GM12878 (cell line): ENCODE results near the gene PGC. TPM values are rescaled to one million over a fixed set of nuclear protein-coding genes. Genes with fewer than 3 reads are reported as not detected.

Source experiments
- CBFB ChIP-seq: IDR thresholded peaks from 2 replicates; pipeline ENCODE4 v1.6.1; 2016; ENCODE audit warnings: antibody characterized with exemption, low read depth
- CBX3 ChIP-seq: fragments of 200-600 bp; sonication (generic); IDR thresholded peaks from 2 replicates; pipeline ENCODE4 v1.6.1; 2016; ENCODE audit warnings: low read depth, borderline replicate concordance
- CHD2 ChIP-seq: IDR thresholded peaks from 2 replicates; pipeline ENCODE4 v1.6.1; 2011; ENCODE audit warnings: low read depth, low read length, improper control_type of control experiment, borderline replicate concordance
- CTCF ChIP-seq, 3 experiments: IDR thresholded peaks in 2 of 3; conservative IDR thresholded peaks in 1 of 3; 2 replicates each; pipeline ENCODE4 v1.5.1; 2011; ENCODE audit warnings: low read depth in 3 of 3, low read length in 3 of 3, mild to moderate bottlenecking in 3 of 3, control low read depth in 2 of 3, moderate library complexity in 2 of 3, inconsistent platforms in 1 of 3, mixed read lengths in 1 of 3; ENCODE audit not compliant: control insufficient read depth in 2 of 3, insufficient read depth in 1 of 3; ENCODE audit errors: extremely low read depth in 1 of 3
- DPF2 ChIP-seq: fragments of 450-650 bp; IDR thresholded peaks from 2 replicates; pipeline ENCODE4 v1.6.1; 2017; ENCODE audit warnings: mild to moderate bottlenecking
- GATAD2B ChIP-seq: fragments of 450-650 bp; conservative IDR thresholded peaks from 2 replicates; pipeline ENCODE4 v1.6.1; 2017; ENCODE audit warnings: low read depth, mild to moderate bottlenecking, moderate library complexity
- IKZF1 ChIP-seq: fragments of 450-650 bp; conservative IDR thresholded peaks from 2 replicates; pipeline ENCODE4 v1.6.1; 2017; ENCODE audit warnings: antibody characterized with exemption, mild to moderate bottlenecking
- IRF5 ChIP-seq: fragments of 450-650 bp; IDR thresholded peaks from 2 replicates; pipeline ENCODE4 v1.6.1; 2017; ENCODE audit warnings: borderline replicate concordance
- NR2C2 ChIP-seq: IDR thresholded peaks from 2 replicates; pipeline ENCODE4 v1.6.1; 2011; ENCODE audit warnings: borderline replicate concordance, low read depth; ENCODE audit not compliant: control insufficient read depth, insufficient read length
- PBX3 ChIP-seq: IDR thresholded peaks from 2 replicates; pipeline ENCODE4 v1.6.1; 2011; ENCODE audit warnings: mild to moderate bottlenecking, low read depth, low read length, moderate library complexity; ENCODE audit not compliant: insufficient replicate concordance
- POU2F2 ChIP-seq: IDR thresholded peaks from 3 replicates; pipeline ENCODE4 v1.6.1; 2011; ENCODE audit warnings: low read depth, mild to moderate bottlenecking, low read length, borderline replicate concordance
- RAD21 ChIP-seq: IDR thresholded peaks from 2 replicates; pipeline ENCODE4 v1.6.1; 2011; ENCODE audit warnings: mild to moderate bottlenecking, low read depth, low read length, moderate library complexity; ENCODE audit not compliant: insufficient read depth
- RB1 ChIP-seq: fragments of 450-650 bp; formaldehyde crosslinking; IDR thresholded peaks from 2 replicates; pipeline ENCODE4 v1.6.1; 2017; ENCODE audit warnings: mild to moderate bottlenecking, borderline replicate concordance
- TCF7 ChIP-seq: IDR thresholded peaks from 2 replicates; pipeline ENCODE4 v1.6.1; 2014; ENCODE audit warnings: antibody characterized with exemption, borderline replicate concordance
- ZNF687 ChIP-seq: fragments of 450-650 bp; IDR thresholded peaks from 2 replicates; pipeline ENCODE4 v1.6.1; 2017; ENCODE audit warnings: mild to moderate bottlenecking, moderate library complexity
- polyA plus RNA-seq, 11 experiments: library from polyadenylated mRNA; depleted of rRNA in 4 of 11; unstranded in 6 of 11; stranded (reverse) in 5 of 11; fragments of >200 nt; fragmentation: Nextera tagmentation in 4 of 11; fragmentation: Illumina TruSeq in 1 of 11; extraction: Ambion mirVana in 4 of 11; extraction: Trizol in 1 of 11; gene quantifications; 1 replicate in 1 of 11; 2 replicates in 10 of 11; pipeline versions ENCODE4 v1.2.1 to v1.2.3, GENCODE V29; 2011 to 2016; ENCODE audit warnings: inconsistent platforms in 2 of 11, missing spikeins in 2 of 11, low read depth in 1 of 11
- total RNA-seq, 4 experiments: library from RNA; depleted of rRNA in 3 of 4; stranded (reverse); fragments of >200 nt in 3 of 4; fragmentation: Illumina TruSeq in 1 of 4; extraction: Trizol in 1 of 4; gene quantifications; 2 replicates each; pipeline versions ENCODE4 v1.2.1 to v1.2.3, GENCODE V29; 2013 to 2021
- TF ChIP-seq, protein P1 (sequence below): fragments of 150-350 bp; IDR thresholded peaks from 2 replicates; pipeline ENCODE4 v1.6.1; 2014; ENCODE audit warnings: mild to moderate bottlenecking, low read depth, low read length

The PGC gene
- total and polyA plus RNA-seq, 10 of the 15 experiments (the other 5 are each of a cell fraction or from before 2014, with no cell fraction given), result 0.26 TPM; not detected in 9

GRCh38 chr6:41719436-41720261, 27.5 kb downstream of the PGC start (continued):
- TF ChIP-seq CHD2 (no peak), RB1 (no peak), NR2C2 (no peak), RAD21 (no peak), DPF2 (no peak; the same call in 1 of the 2 replicates), ZNF687 (no peak), CBFB (no peak), IKZF1 (no peak), PBX3 (peak; percentile 69), CBX3 (no peak), GATAD2B (0 out of 2 replicates have a peak, but pooled peaks have one; percentile 29), IRF5 (no peak), TCF7 (no peak), CTCF (IDR thresholded peaks at IDR 0.05 in 2 of 3, conservative IDR thresholded peaks at IDR 0.05 in 1 of 3; ENCODE audit: control insufficient read depth in 2 of 3, extremely low read depth in 1 of 3, insufficient read depth in 1 of 3, low read depth in 3 of 3, low read length in 3 of 3) (no peak), POU2F2 (no peak)
- TF ChIP-seq, protein P1, sequence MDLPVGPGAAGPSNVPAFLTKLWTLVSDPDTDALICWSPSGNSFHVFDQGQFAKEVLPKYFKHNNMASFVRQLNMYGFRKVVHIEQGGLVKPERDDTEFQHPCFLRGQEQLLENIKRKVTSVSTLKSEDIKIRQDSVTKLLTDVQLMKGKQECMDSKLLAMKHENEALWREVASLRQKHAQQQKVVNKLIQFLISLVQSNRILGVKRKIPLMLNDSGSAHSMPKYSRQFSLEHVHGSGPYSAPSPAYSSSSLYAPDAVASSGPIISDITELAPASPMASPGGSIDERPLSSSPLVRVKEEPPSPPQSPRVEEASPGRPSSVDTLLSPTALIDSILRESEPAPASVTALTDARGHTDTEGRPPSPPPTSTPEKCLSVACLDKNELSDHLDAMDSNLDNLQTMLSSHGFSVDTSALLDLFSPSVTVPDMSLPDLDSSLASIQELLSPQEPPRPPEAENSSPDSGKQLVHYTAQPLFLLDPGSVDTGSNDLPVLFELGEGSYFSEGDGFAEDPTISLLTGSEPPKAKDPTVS, result no peak
